Gastrocnemius medialis (tissue), 4 donors: ENCODE results near the gene DEPDC4. TPM values are rescaled to one million over a fixed set of nuclear protein-coding genes. Genes with fewer than 3 reads are reported as not detected.

Experiments used
- ATAC-seq, 2 donors: fragments of 150-250 bp; one replicate each; pipeline ENCODE4 v1.9.1; 2016
- DNase-seq, 2 donors: peaks; one replicate each; pipeline ENCODE4 v3.0.0-alpha.2; 2019
- H3K27ac ChIP-seq, 4 donors: fragments of 200-600 bp; sonication (generic); 1 replicate in 1 of 4; 2 replicates in 3 of 4; pipeline ENCODE4 v1.5.1; 2016 to 2018; ENCODE audit warnings: mild to moderate bottlenecking in 2 of 4, moderate library complexity in 1 of 4
- H3K27me3 ChIP-seq, 3 donors: fragments of 200-600 bp; sonication (generic) in 2 of 3; 1 replicate in 1 of 3; 2 replicates in 2 of 3; pipeline versions ENCODE4 v1.5.1 to v1.6.0; 2016 to 2019; ENCODE audit warnings: mild to moderate bottlenecking in 1 of 3, moderate library complexity in 1 of 3
- H3K36me3 ChIP-seq, 2 donors: fragments of 200-600 bp; sonication (generic) in 1 of 2; one replicate each; pipeline ENCODE4 v1.5.1; 2017 to 2018
- H3K4me1 ChIP-seq, 2 donors: fragments of 200-600 bp; sonication (generic) in 1 of 2; one replicate each; pipeline ENCODE4 v1.5.1; 2016 to 2017; ENCODE audit warnings: mild to moderate bottlenecking in 2 of 2
- H3K4me3 ChIP-seq, 4 donors: fragments of 200-600 bp; sonication (generic) in 3 of 4; 1 replicate in 1 of 4; 2 replicates in 3 of 4; pipeline ENCODE4 v1.5.1; 2016 to 2019; ENCODE audit warnings: mild to moderate bottlenecking in 2 of 4
- H3K9me3 ChIP-seq, 3 donors: fragments of 200-600 bp; sonication (generic) in 2 of 3; 1 replicate in 1 of 3; 2 replicates in 2 of 3; pipeline ENCODE4 v1.5.1; 2016 to 2019
- CTCF ChIP-seq, 5 experiments: fragments of 450-650 bp in 3 of 5; fragments of 200-600 bp in 2 of 5; sonication (generic) in 2 of 5; IDR thresholded peaks in 4 of 5; conservative IDR thresholded peaks in 1 of 5; 1 replicate in 4 of 5; 2 replicates in 1 of 5; pipeline ENCODE4 v1.5.1; 2016 to 2019; ENCODE audit warnings: antibody characterized with exemption in 5 of 5, mild to moderate bottlenecking in 3 of 5, moderate library complexity in 3 of 5
- POLR2A ChIP-seq, 2 donors: fragments of 450-650 bp; IDR thresholded peaks; one replicate each; pipeline ENCODE4 v1.6.1; 2017; ENCODE audit warnings: antibody characterized with exemption in 2 of 2, mild to moderate bottlenecking in 2 of 2, moderate library complexity in 2 of 2
- in situ Hi-C, 4 donors: fragments of 200-750 bp; cut with MboI; loops; one replicate each; pipeline versions ENCODE4 v1.15.0 to v1.8.0; 2017; ENCODE audit warnings: low sequenced_read_pairs in 4 of 4
- intact Hi-C: fragments of 100-400 bp; cut with DNase I; formaldehyde crosslinking; loops from one replicate; pipeline ENCODE4 v1.15.1; 2023; ENCODE audit warnings: low total_unique reads
- total RNA-seq, 4 donors: library from RNA; depleted of rRNA; stranded (reverse); fragments of >200 nt; gene quantifications; one replicate each; pipeline versions ENCODE4 v1.1.0 to v1.2.3, GENCODE V29; 2016

DEPDC4 gene
- total RNA-seq, 4 donors from 2014 or later: not detected

DNA sequence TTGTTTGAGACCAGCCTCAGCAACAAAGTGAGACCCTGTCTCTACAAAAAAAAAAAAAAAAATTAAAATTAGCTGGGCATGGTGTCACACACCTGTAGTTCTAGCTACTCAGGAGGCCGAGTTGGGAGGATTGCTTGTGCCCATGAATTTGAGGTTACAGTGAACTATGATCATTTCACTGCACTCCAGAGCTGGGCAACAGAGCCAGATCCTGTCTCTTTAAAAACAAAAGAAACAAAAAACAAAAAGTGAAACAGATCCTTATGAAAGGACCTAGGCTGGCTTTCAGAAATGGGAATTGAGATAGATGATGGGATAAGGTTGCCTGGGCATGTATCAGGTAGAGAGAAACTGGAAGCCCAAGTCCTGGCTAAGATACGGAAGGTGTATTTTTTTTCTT lies 52.4 kb downstream of the DEPDC4 start:
- peaks cover under 1 to 59% of the 10 kb centered on the region in 2 donors for H3K36me3 ChIP-seq
- no peak for TF ChIP-seq POLR2A (IDR thresholded peaks at IDR 0.05)
- TF ChIP-seq CTCF (IDR thresholded peaks at IDR 0.05 in 4 of 5, conservative IDR thresholded peaks at IDR 0.05 in 1 of 5): no peak
- ATAC-seq (no peak), DNase-seq (no peak)
- H3K4me1 ChIP-seq: no peaks in the 10 kb centered on the region
- H3K4me3 ChIP-seq: no peak overlapping the region
- H3K27me3 ChIP-seq: no peaks in the 10 kb centered on the region
- intact Hi-C loops (no loop called here), in situ Hi-C loops (loop anchor here in 1 of 4 donors (25.0 kb wide), 1 partner anchor 402 kb away; no protein-coding TSS in a partner anchor)
- peak overlapping the region in 1 of 4 donors; percentile 18 for H3K27ac ChIP-seq
- no peaks in the 10 kb centered on the region for H3K9me3 ChIP-seq

DNA sequence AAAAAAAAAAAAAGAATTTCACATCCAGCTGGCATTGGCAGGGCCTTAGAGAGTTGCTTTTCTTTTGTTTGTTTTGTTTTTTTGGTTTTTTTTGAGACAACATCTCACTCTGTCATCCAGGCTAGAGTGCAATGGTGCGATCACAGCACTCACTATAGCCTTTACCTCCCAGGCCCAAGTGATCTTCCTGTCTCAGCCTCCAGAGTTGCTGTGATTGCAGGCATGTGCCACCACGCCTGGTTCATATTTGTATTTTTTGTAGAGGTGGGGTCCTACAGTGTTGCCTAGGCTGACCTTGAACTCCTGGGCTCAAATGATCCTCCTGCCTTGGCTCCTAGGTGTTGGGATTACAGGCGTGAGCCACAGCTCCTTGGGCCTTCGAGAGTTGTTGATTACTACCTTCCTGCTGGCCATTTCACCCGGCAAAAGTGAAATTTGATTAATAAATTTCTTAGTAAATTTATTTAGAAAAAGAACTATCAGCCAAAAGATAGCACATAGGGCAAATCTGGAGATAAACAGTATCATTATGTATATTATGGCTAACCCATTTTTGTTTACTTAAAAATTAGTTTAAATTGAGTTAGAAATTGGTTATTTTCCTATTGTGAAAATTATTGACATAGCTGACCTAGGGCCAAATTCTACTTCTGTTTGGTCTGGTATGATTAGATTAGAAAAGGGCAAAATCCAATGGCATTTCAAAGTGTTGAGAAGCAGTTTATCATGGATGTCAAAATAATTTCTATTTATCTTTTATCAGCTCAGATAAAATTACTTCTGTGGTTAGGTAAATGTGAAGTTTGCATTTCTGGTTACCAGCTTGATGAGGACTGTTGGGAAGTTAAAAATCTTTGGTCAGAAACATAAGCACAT lies 53.6 kb downstream of the DEPDC4 start:
- Histone ChIP-seq H3K27ac (no peak overlapping the region), H3K4me3 (no peak overlapping the region), H3K27me3 (no peaks in the 10 kb centered on the region), H3K4me1 (no peaks in the 10 kb centered on the region), H3K9me3 (no peaks in the 10 kb centered on the region), H3K36me3 (peaks cover 0 to 61% of the 10 kb centered on the region in 2 donors)
- in situ Hi-C loops (loop anchor here in 1 of 4 donors (25.0 kb wide), 1 partner anchor 401 kb away; no protein-coding TSS in a partner anchor), intact Hi-C loops (no loop called here)
- no peak for TF ChIP-seq CTCF (IDR thresholded peaks at IDR 0.05 in 4 of 5, conservative IDR thresholded peaks at IDR 0.05 in 1 of 5)
- no peak for TF ChIP-seq POLR2A (IDR thresholded peaks at IDR 0.05)
- DNase-seq (no peak), ATAC-seq (no peak)

DNA sequence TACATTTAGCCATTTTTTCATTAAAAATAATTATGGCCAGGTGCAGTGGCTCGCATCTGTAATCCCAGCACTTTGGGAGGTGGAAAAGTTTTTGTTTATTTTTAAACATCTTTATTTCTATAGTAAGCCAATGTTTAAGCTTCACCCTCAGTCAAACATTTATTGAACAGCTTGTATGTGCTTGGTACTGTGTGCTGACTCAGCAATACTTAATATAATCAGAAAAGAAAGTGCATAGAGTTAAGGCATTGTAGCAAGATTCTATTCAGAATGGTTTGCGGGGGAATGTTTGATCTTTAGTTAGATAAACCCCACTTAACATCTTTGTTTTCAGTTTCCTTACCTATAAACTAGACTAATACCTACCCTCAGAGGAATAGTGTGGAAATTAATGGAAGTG lies 55.2 kb downstream of the DEPDC4 start:
- no peak overlapping the region for H3K4me3 ChIP-seq
- DNase-seq (no peak), ATAC-seq (no peak)
- in situ Hi-C loops (loop anchor here in 1 of 4 donors (25.0 kb wide), 1 partner anchor 399 kb away; no protein-coding TSS in a partner anchor), intact Hi-C loops (no loop called here)
- peaks cover 0 to 70% of the 10 kb centered on the region in 2 donors for H3K36me3 ChIP-seq
- H3K27me3 ChIP-seq: no peaks in the 10 kb centered on the region
- no peak overlapping the region for H3K27ac ChIP-seq
- no peaks in the 10 kb centered on the region for H3K9me3 ChIP-seq
- H3K4me1 ChIP-seq: no peaks in the 10 kb centered on the region
- TF ChIP-seq POLR2A (IDR thresholded peaks at IDR 0.05) (no peak), CTCF (IDR thresholded peaks at IDR 0.05 in 4 of 5, conservative IDR thresholded peaks at IDR 0.05 in 1 of 5) (no peak)

GRCh38 chr12:100208834-100209233 lies 58.0 kb downstream of the DEPDC4 start:
- intact Hi-C loops: no loop called here
- peaks cover 0 to 85% of the 10 kb centered on the region in 2 donors for H3K36me3 ChIP-seq
- no peaks in the 10 kb centered on the region for H3K4me1 ChIP-seq
- ATAC-seq (no peak), DNase-seq (no peak)
- no peaks in the 10 kb centered on the region for H3K9me3 ChIP-seq
- TF ChIP-seq POLR2A (IDR thresholded peaks at IDR 0.05) (no peak), CTCF (IDR thresholded peaks at IDR 0.05 in 4 of 5, conservative IDR thresholded peaks at IDR 0.05 in 1 of 5) (no peak)
- in situ Hi-C loops: loop anchor here in 1 of 4 donors (25.0 kb wide), 1 partner anchor 397 kb away; no protein-coding TSS in a partner anchor
- no peak overlapping the region for H3K27ac ChIP-seq
- H3K4me3 ChIP-seq: no peak overlapping the region
- no peaks in the 10 kb centered on the region for H3K27me3 ChIP-seq
